ENCODE measurements around the gene FAF2. TPM values are rescaled to one million over a fixed set of nuclear protein-coding genes. Genes with fewer than 3 reads are reported as not detected.
A peak's percentile ranks its signal among the peaks of the same experiment; 100 is the strongest.
"Not testable (repeated sequence)": the region's sequence is repeated elsewhere in the genome, so short reads cannot be mapped to it uniquely, and the experiment has no call there.

Gene FAF2
- total RNA-seq, 1 donor from 2014 or later, result 39.4 TPM

GRCh38 chr5:176541338-176542134, 93.4 kb downstream of the FAF2 start:
- peaks cover 46% of the 10 kb centered on the region for H3K4me1 Mint-ChIP-seq (ENCODE audit: low read depth)
- intact Hi-C loops (cut with micrococcal nuclease), result loop anchor here (1.0 to 5.0 kb wide), 4 partner anchors 56 to 125 kb away; partner anchors contain the start of genes CLTB, FAF2 and GPRIN1
- H3K27ac Mint-ChIP-seq, result peak overlapping the region; percentile 86
- H3K36me3 Mint-ChIP-seq (ENCODE audit: low read depth), result no peaks in the 10 kb centered on the region
- H3K9me3 Mint-ChIP-seq, result no peaks in the 10 kb centered on the region
- no peaks in the 10 kb centered on the region for H3K27me3 Mint-ChIP-seq (ENCODE audit: low read depth)
- H3K4me3 Mint-ChIP-seq (ENCODE audit: low read depth), result peak overlapping the region; percentile 86
- DNase-seq (ENCODE audit: low spot score), result peak; percentile 74

DNA sequence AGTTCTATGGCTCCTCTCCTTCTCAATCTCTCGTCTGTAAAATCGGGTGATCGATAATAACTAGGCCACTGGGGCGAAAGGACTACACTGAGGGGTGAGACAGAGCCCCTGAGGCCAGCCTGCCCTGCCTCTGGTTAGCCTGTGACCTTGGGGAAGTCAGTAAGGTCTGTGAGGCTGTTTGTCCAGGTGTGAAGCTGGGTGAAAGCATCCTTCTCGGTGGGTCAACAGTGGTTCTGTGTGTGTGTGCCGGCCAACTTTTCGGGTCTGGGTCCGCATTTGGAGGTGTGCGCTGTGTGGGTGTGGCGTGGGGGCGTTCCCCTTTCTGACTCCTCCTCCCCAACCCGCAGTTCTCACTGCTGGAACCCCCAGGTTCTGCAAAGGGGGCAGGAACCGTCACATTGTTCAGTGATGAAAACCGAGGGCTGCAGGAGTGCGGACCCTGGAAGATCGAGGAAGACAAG, 94.0 kb downstream of the FAF2 start:
- peak overlapping the region; percentile 86 for H3K27ac Mint-ChIP-seq
- H3K9me3 Mint-ChIP-seq, result no peaks in the 10 kb centered on the region
- peaks cover 46% of the 10 kb centered on the region for H3K4me1 Mint-ChIP-seq (ENCODE audit: low read depth)
- no peaks in the 10 kb centered on the region for H3K36me3 Mint-ChIP-seq (ENCODE audit: low read depth)
- intact Hi-C loops (cut with micrococcal nuclease), result loop anchor here (1.0 to 5.0 kb wide), 4 partner anchors 55 to 125 kb away; partner anchors contain the start of genes CLTB, FAF2 and GPRIN1
- H3K4me3 Mint-ChIP-seq (ENCODE audit: low read depth), result peak overlapping the region; percentile 86
- DNase-seq (ENCODE audit: low spot score), result peak; percentile 68
- no peaks in the 10 kb centered on the region for H3K27me3 Mint-ChIP-seq (ENCODE audit: low read depth)

GRCh38 chr5:176542596-176543427, 94.6 kb downstream of the FAF2 start:
- Mint-ChIP-seq H3K9me3 (no peaks in the 10 kb centered on the region), H3K4me3 (ENCODE audit: low read depth) (peak overlapping the region; percentile 91), H3K4me1 (ENCODE audit: low read depth) (peaks cover 46% of the 10 kb centered on the region), H3K27ac (peak overlapping the region; percentile 86), H3K36me3 (ENCODE audit: low read depth) (no peaks in the 10 kb centered on the region), H3K27me3 (ENCODE audit: low read depth) (no peaks in the 10 kb centered on the region)
- intact Hi-C loops (cut with micrococcal nuclease), result loop anchor here (1.0 to 5.0 kb wide), 4 partner anchors 54 to 126 kb away; partner anchors contain the start of genes CLTB, FAF2 and GPRIN1
- no peak for DNase-seq (ENCODE audit: low spot score)

DNA sequence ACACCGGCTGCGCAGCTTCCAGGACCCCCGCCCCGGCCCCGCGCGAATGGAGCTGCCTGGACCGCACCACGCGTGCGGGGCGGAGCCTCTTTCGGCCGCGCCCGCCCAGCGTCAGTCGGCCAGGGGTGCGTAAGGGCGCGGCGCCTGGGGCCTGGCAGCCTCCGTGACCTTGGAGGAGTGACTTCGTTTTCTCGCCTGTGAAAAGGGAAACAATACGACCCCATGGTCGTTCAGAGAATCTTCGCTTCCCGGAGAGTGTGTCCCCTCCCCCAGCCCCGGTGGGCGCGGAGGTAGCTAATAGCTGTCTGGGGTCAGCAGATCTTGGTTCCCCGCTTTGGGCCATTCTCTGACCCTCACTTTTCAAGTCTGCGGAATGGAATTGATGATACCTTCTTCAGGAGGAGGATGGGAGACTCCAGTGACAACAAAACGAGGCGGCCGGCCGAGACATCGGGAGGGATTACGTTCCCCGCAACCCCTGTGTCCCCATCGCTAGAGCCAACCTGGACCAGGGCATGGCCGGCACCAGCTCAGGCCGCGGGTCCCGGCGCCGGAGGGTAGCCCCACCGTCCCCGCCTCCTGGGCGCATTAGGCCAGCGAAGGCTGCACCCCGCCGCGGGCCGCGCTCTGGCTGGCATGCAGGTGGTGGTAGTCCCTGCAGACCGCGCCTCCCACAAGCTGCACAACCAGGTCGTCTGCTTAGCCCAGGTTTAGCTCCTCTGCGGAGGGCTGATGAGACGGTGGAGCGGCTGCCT, 95.4 kb downstream of the FAF2 start:
- Mint-ChIP-seq H3K9me3 (no peaks in the 10 kb centered on the region), H3K4me1 (ENCODE audit: low read depth) (peaks cover 40% of the 10 kb centered on the region), H3K36me3 (ENCODE audit: low read depth) (no peaks in the 10 kb centered on the region), H3K27me3 (ENCODE audit: low read depth) (no peaks in the 10 kb centered on the region), H3K27ac (peak overlapping the region; percentile 95), H3K4me3 (ENCODE audit: low read depth) (peak overlapping the region; percentile 91)
- intact Hi-C loops (cut with micrococcal nuclease), result loop anchor here (2.0 to 5.0 kb wide), 3 partner anchors 54 to 127 kb away; partner anchors contain the start of genes CLTB and GPRIN1
- peak; percentile 75 for DNase-seq (ENCODE audit: low spot score)

DNA sequence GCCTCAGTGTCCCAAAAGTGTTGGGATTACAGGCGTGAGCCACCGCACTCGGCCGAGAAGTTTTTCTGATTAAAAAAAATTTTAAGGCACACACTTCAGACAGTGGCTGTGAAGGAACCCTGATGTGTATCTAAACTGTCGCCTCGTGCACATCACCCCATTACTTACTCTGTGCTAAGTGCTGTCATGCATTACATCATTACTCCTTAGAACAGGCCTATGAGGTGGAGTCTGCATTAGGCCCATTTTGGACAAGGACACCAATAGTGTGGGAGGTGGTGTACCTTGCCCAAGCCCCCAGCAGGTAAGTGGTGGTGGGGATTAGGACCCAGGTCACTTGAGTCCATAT, 97.2 kb downstream of the FAF2 start:
- Mint-ChIP-seq H3K4me1 (ENCODE audit: low read depth) (peaks cover 33% of the 10 kb centered on the region), H3K27ac (no peak overlapping the region), H3K4me3 (ENCODE audit: low read depth) (peak overlapping the region; percentile 8), H3K36me3 (ENCODE audit: low read depth) (no peaks in the 10 kb centered on the region), H3K9me3 (no peaks in the 10 kb centered on the region), H3K27me3 (ENCODE audit: low read depth) (no peaks in the 10 kb centered on the region)
- intact Hi-C loops (cut with micrococcal nuclease), result no loop called here
- no peak for DNase-seq (ENCODE audit: low spot score)

GRCh38 chr5:176545737-176546509, 97.7 kb downstream of the FAF2 start:
- no peaks in the 10 kb centered on the region for H3K27me3 Mint-ChIP-seq (ENCODE audit: low read depth)
- H3K4me3 Mint-ChIP-seq (ENCODE audit: low read depth), result no peak overlapping the region
- no peak overlapping the region for H3K27ac Mint-ChIP-seq
- peaks cover 28% of the 10 kb centered on the region for H3K4me1 Mint-ChIP-seq (ENCODE audit: low read depth)
- intact Hi-C loops (cut with micrococcal nuclease), result no loop called here
- no peak for DNase-seq (ENCODE audit: low spot score)
- no peaks in the 10 kb centered on the region for H3K36me3 Mint-ChIP-seq (ENCODE audit: low read depth)
- no peaks in the 10 kb centered on the region for H3K9me3 Mint-ChIP-seq

- intact Hi-C loops (cut with micrococcal nuclease), result no loop called here
- Mint-ChIP-seq H3K36me3 (ENCODE audit: low read depth) (no peaks in the 10 kb centered on the region), H3K27me3 (ENCODE audit: low read depth) (no peaks in the 10 kb centered on the region), H3K9me3 (no peaks in the 10 kb centered on the region), H3K27ac (no peak overlapping the region), H3K4me1 (ENCODE audit: low read depth) (peaks cover 11% of the 10 kb centered on the region), H3K4me3 (ENCODE audit: low read depth) (no peak overlapping the region)
- DNase-seq (ENCODE audit: low spot score), result no peak
These were observed 99.6 kb downstream of the FAF2 start for GRCh38 chr5:176547802-176548201.

- Mint-ChIP-seq H3K9me3 (no peaks in the 10 kb centered on the region), H3K4me1 (ENCODE audit: low read depth) (peaks cover 9% of the 10 kb centered on the region), H3K36me3 (ENCODE audit: low read depth) (no peaks in the 10 kb centered on the region), H3K27ac (no peak within 1 kb of the TSS), H3K27me3 (ENCODE audit: low read depth) (no peaks in the 10 kb centered on the region), H3K4me3 (ENCODE audit: low read depth) (no peak within 1 kb of the TSS)
- no peak for DNase-seq (ENCODE audit: low spot score)
- intact Hi-C loops (cut with micrococcal nuclease), result no loop called here
These were observed 100.8 kb downstream of the FAF2 start, which contains the start of gene CDHR2 for GRCh38 chr5:176548967-176549444. TSS of gene CDHR2 (plus strand) at chr5:176549342. CDS start at chr5:176565353, 16,011 bp downstream.

DNA sequence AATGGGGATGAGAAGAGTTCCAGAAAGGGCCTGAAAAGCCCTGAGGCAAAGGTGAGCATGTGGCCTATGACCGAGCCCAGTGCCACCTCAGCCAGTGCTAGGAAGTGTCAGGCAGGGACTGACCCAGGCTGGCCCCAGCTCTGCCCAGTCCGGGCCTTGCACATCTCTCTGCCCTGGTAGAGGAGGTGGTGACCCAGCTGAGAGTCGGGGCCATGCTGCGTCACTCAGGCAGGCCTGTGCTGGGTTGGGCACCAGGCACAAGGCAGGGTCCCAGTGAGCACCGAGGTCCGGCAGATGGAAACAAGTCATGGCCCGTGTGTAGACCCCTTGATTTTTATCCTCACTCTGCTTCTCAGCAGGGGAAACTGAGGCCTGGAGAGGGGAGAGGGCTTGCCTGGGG, 101.7 kb downstream of the FAF2 start:
- Mint-ChIP-seq H3K27me3 (ENCODE audit: low read depth) (no peaks in the 10 kb centered on the region), H3K4me1 (ENCODE audit: low read depth) (peaks cover 2% of the 10 kb centered on the region), H3K27ac (no peak overlapping the region), H3K9me3 (no peaks in the 10 kb centered on the region), H3K36me3 (ENCODE audit: low read depth) (no peaks in the 10 kb centered on the region), H3K4me3 (ENCODE audit: low read depth) (no peak overlapping the region)
- intact Hi-C loops (cut with micrococcal nuclease), result no loop called here
- no peak for DNase-seq (ENCODE audit: low spot score)

GRCh38 chr5:176550275-176550831, 102.2 kb downstream of the FAF2 start:
- intact Hi-C loops (cut with micrococcal nuclease), result no loop called here
- Mint-ChIP-seq H3K9me3 (no peaks in the 10 kb centered on the region), H3K27me3 (ENCODE audit: low read depth) (no peaks in the 10 kb centered on the region), H3K4me3 (ENCODE audit: low read depth) (no peak overlapping the region), H3K4me1 (ENCODE audit: low read depth) (peaks cover 5% of the 10 kb centered on the region), H3K27ac (no peak overlapping the region), H3K36me3 (ENCODE audit: low read depth) (no peaks in the 10 kb centered on the region)
- no peak for DNase-seq (ENCODE audit: low spot score)

DNA sequence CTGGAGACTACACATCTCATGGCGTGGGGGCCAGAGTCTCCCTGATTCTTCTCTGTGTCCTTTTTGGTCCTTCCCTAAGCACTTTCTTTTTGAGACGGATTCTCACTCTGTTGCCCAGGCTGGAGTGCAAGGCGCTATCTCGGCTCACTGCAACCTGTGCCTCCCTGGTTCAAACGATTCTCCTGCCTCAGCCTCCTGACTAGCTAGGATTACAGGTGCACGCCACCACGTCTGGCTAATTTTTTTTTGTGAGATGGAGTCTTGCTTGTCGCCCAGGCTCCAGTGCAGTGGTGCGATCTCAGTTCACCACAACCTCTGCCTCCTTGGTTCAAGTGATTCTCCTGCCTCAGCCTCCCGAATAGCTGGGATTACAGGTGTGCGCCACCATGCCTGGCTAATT, 102.8 kb downstream of the FAF2 start:
- H3K36me3 Mint-ChIP-seq (ENCODE audit: low read depth); H3K27ac Mint-ChIP-seq; DNase-seq (ENCODE audit: low spot score); H3K27me3 Mint-ChIP-seq (ENCODE audit: low read depth); intact Hi-C loops (cut with micrococcal nuclease); H3K9me3 Mint-ChIP-seq; H3K4me3 Mint-ChIP-seq (ENCODE audit: low read depth); H3K4me1 Mint-ChIP-seq (ENCODE audit: low read depth): not testable (repeated sequence)
